Caco-2 (cell line): ENCODE data around the gene HLCS. TPM values are rescaled to one million over a fixed set of nuclear protein-coding genes. Genes with fewer than 3 reads are reported as not detected.
A peak's percentile ranks its signal among the peaks of the same experiment; 100 is the strongest.

ENCODE experiments used
- BruUV-seq: library from RNA; stranded (reverse); fragments of 400-500 nt; replicated peaks from 2 replicates; lab custom pipeline; 2021; lab: Mats Ljungman, UMichigan
- CTCF ChIA-PET: fragments of 300-600 bp; sonication (Branson Sonifier 250); formaldehyde crosslinking; loops from one replicate; lab custom pipeline; 2022; ENCODE audit warnings: antibody characterized with exemption; lab: Charles Lee
- POLR2A ChIA-PET: fragments of 300-600 bp; sonication (Branson Sonifier 250); formaldehyde crosslinking; loops from one replicate; lab custom pipeline; 2022; ENCODE audit warnings: antibody characterized with exemption; lab: Charles Lee
- DNase-seq, 2 experiments: peaks; one replicate each; pipeline versions ENCODE4 v3.0.0 to v3.0.0-alpha.2; 2020 to 2022
- H3K27me3 ChIP-seq: replicated peaks from 2 replicates; pipeline ENCODE4 v1.6.0; 2011; ENCODE audit warnings: low read length; ENCODE audit not compliant: control insufficient read depth, insufficient read depth
- H3K36me3 ChIP-seq: 2 replicates; pipeline ENCODE4 v1.5.1; 2011; ENCODE audit warnings: low read length; ENCODE audit not compliant: control insufficient read depth, insufficient read depth
- H3K4me1 ChIP-seq: fragments of 250-450 bp; sonication (Bioruptor Pico); 2 replicates; pipeline ENCODE4 v1.5.1; 2020; ENCODE audit warnings: mild to moderate bottlenecking
- H3K4me3 ChIP-seq: 2 replicates; pipeline ENCODE4 v1.5.1; 2011; ENCODE audit warnings: low read depth, mild to moderate bottlenecking, control low read depth, low read length
- H3K9me3 ChIP-seq: fragments of 250-450 bp; sonication (Bioruptor Pico); 2 replicates; pipeline ENCODE4 v1.5.1; 2020; ENCODE audit warnings: mild to moderate bottlenecking, moderate library complexity
- H3K27ac Mint-ChIP-seq: one replicate; pipeline ENCODE4 v1.8.0; 2022; ENCODE audit warnings: mixed read lengths; ENCODE audit not compliant: unreplicated experiment
- H3K27me3 Mint-ChIP-seq: one replicate; pipeline ENCODE4 v1.8.0; 2022; ENCODE audit warnings: mixed read lengths; ENCODE audit not compliant: insufficient read depth, unreplicated experiment
- H3K36me3 Mint-ChIP-seq: one replicate; pipeline ENCODE4 v1.8.0; 2022; ENCODE audit warnings: mild to moderate bottlenecking, mixed read lengths; ENCODE audit not compliant: insufficient read depth, unreplicated experiment
- H3K4me1 Mint-ChIP-seq: one replicate; pipeline ENCODE4 v1.8.0; 2022; ENCODE audit warnings: low read depth, mixed read lengths; ENCODE audit not compliant: unreplicated experiment
- H3K4me3 Mint-ChIP-seq: one replicate; pipeline ENCODE4 v1.8.0; 2022; ENCODE audit warnings: mild to moderate bottlenecking, moderate library complexity, mixed read lengths; ENCODE audit not compliant: unreplicated experiment
- H3K9me3 Mint-ChIP-seq: one replicate; pipeline ENCODE4 v1.8.0; 2022; ENCODE audit warnings: mixed read lengths; ENCODE audit not compliant: unreplicated experiment
- intact Hi-C: fragments of 100-400 bp; cut with micrococcal nuclease; formaldehyde crosslinking; loops from one replicate; pipeline ENCODE4 v1.10.0; 2022; ENCODE audit not compliant: unreplicated experiment
- total RNA-seq: library from RNA; stranded (reverse); gene quantifications from 2 replicates; pipeline ENCODE4 v1.2.3, GENCODE V29; 2022
- TF ChIP-seq, protein P1 (sequence below), 2 experiments: fragments of 200-600 bp in 1 of 2; IDR thresholded peaks; 1 replicate in 1 of 2; 2 replicates in 1 of 2; pipeline versions ENCODE4 v1.5.1 to v1.8.0; 2011 to 2022; ENCODE audit warnings: antibody characterized with exemption in 1 of 2, control low read depth in 1 of 2, inconsistent platforms in 1 of 2, low read depth in 1 of 2, low read length in 1 of 2, mild to moderate bottlenecking in 1 of 2, moderate library complexity in 1 of 2; ENCODE audit not compliant: insufficient read depth in 1 of 2, severe bottlenecking in 1 of 2, unreplicated experiment in 1 of 2

The HLCS gene
- total RNA-seq, 1 experiment from 2014 or later = 26.2 TPM

DNA sequence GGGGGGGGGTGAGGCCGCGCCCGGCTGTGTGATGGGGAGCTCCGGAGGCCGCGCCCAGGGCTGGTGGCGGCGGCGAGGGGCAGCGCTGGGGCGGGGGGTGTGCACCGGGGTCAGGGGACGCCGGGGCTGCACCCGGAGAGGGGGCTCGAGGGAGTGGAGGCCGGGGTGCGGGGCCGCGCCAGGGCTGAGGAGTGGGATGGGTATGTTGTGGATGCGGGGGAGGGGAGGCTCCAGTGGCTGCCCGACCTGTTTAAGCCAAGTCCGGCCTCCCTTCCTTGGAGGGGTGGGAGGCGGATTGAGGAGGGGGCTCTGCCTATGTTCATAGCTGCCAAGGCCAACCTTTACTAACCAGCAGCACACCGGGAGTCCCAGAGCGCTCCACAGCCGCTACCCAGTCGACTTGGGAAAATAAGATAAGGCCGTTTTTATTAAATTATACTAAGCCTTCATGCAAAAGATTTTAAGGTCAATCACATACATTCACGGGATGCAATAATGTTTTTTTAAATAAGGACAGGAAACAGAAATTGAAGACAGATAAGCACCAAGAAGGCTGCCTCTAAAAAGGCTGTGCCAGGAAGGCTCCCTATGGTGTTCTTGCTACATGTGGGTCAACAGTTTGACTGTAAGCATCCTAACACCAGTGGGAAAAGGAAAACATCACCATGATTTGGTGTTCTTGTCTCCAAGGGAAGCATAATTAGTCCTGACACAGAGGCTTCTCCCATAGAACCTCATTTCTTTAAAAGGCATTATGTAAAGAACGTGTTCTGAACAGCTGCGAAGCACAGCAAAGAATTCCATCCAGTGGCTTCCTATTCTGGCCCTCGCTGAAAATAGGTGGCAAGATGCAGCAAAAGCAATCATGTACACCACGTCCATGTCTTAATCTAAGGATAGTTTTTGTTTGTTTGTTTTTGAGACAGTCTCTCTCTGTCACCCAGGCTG, 626 bp upstream of the HLCS start:
- Histone ChIP-seq H3K27me3 (no peaks in the 10 kb centered on the region), H3K9me3 (no peaks in the 10 kb centered on the region), H3K4me1 (peaks cover 26% of the 10 kb centered on the region), H3K4me3 (peak overlapping the region; percentile 63), H3K36me3 (no peaks in the 10 kb centered on the region)
- peak in 1 of 2 experiments; percentile 56 for DNase-seq
- Mint-ChIP-seq H3K4me3 (peak overlapping the region; percentile 90), H3K36me3 (peaks cover 21% of the 10 kb centered on the region), H3K27me3 (no peaks in the 10 kb centered on the region), H3K9me3 (no peaks in the 10 kb centered on the region), H3K4me1 (peaks cover 10% of the 10 kb centered on the region), H3K27ac (no peak overlapping the region)
- intact Hi-C loops = loop anchor here (5.0 kb wide), 1 partner anchor 400 kb away; the partner anchor contains the start of gene DYRK1A
- BruUV-seq = TSS peak; percentile 55
- ChIA-PET POLR2A (interaction anchor here (0.5 to 0.7 kb wide), 6 partner anchors 10 to 647 kb away, joined by 3 to 9 read pairs (median 4); no protein-coding TSS in a partner anchor), CTCF (interaction anchor here (0.6 to 3.0 kb wide), 6 partner anchors 10 to 60 kb away, joined by 3 to 22 read pairs (median 4); no protein-coding TSS in a partner anchor)
- TF ChIP-seq, protein P1, sequence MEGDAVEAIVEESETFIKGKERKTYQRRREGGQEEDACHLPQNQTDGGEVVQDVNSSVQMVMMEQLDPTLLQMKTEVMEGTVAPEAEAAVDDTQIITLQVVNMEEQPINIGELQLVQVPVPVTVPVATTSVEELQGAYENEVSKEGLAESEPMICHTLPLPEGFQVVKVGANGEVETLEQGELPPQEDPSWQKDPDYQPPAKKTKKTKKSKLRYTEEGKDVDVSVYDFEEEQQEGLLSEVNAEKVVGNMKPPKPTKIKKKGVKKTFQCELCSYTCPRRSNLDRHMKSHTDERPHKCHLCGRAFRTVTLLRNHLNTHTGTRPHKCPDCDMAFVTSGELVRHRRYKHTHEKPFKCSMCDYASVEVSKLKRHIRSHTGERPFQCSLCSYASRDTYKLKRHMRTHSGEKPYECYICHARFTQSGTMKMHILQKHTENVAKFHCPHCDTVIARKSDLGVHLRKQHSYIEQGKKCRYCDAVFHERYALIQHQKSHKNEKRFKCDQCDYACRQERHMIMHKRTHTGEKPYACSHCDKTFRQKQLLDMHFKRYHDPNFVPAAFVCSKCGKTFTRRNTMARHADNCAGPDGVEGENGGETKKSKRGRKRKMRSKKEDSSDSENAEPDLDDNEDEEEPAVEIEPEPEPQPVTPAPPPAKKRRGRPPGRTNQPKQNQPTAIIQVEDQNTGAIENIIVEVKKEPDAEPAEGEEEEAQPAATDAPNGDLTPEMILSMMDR (IDR thresholded peaks at IDR 0.05; ENCODE audit: insufficient read depth in 1 of 2, low read depth in 1 of 2, low read length in 1 of 2, severe bottlenecking in 1 of 2, unreplicated experiment in 1 of 2) = no peak

DNA sequence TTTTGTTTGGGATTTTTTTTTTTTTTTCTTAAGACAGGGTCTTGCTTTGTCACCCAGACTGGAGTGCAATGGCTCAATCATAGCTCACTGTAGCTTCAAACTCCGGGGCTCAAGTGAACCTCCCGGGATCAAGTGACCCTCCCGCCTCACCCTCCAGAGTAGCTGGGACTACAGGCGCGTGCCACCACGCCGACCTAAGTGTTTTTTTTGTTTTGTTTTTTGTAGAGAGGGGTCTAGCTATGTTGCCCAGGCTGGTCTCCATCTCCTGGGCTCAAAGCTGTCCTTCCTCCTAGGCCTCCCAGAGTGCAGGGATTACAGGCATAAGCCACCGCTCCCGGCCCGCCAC, 776 bp downstream of the HLCS start:
- DNase-seq = no peak
- H3K27me3 ChIP-seq = no peaks in the 10 kb centered on the region
- TF ChIP-seq, protein P1 (IDR thresholded peaks at IDR 0.05; ENCODE audit: insufficient read depth in 1 of 2, low read depth in 1 of 2, low read length in 1 of 2, severe bottlenecking in 1 of 2, unreplicated experiment in 1 of 2) = no peak
- H3K4me3 Mint-ChIP-seq = peak overlapping the region; percentile 90
- H3K36me3 Mint-ChIP-seq = peaks cover 27% of the 10 kb centered on the region
- H3K9me3 ChIP-seq = no peaks in the 10 kb centered on the region
- ChIA-PET CTCF (interaction anchor here (0.5 to 3.0 kb wide), 4 partner anchors 11 to 702 kb away, joined by 3 to 22 read pairs (median 4); no protein-coding TSS in a partner anchor), POLR2A (interaction anchor here (0.6 to 1.0 kb wide), 2 partner anchors 11 to 440 kb away, joined by 4 to 7 read pairs; no protein-coding TSS in a partner anchor)
- no peaks in the 10 kb centered on the region for H3K36me3 ChIP-seq
- peaks cover 26% of the 10 kb centered on the region for H3K4me1 ChIP-seq
- BruUV-seq = no TSS peak
- intact Hi-C loops = loop anchor here (5.0 kb wide), 1 partner anchor 402 kb away; the partner anchor contains the start of gene DYRK1A
- peaks cover 10% of the 10 kb centered on the region for H3K4me1 Mint-ChIP-seq
- H3K27ac Mint-ChIP-seq = peak overlapping the region; percentile 98
- H3K4me3 ChIP-seq = peak overlapping the region; percentile 63
- H3K27me3 Mint-ChIP-seq = no peaks in the 10 kb centered on the region
- H3K9me3 Mint-ChIP-seq = no peaks in the 10 kb centered on the region
